Measurements from ENCODE around the gene LRPPRC. TPM values are rescaled to one million over a fixed set of nuclear protein-coding genes. Genes with fewer than 3 reads are reported as not detected.

LRPPRC gene
- total and polyA plus RNA-seq, 4 donors: 10.3 to 51.4 (median 32.3) TPM

DNA sequence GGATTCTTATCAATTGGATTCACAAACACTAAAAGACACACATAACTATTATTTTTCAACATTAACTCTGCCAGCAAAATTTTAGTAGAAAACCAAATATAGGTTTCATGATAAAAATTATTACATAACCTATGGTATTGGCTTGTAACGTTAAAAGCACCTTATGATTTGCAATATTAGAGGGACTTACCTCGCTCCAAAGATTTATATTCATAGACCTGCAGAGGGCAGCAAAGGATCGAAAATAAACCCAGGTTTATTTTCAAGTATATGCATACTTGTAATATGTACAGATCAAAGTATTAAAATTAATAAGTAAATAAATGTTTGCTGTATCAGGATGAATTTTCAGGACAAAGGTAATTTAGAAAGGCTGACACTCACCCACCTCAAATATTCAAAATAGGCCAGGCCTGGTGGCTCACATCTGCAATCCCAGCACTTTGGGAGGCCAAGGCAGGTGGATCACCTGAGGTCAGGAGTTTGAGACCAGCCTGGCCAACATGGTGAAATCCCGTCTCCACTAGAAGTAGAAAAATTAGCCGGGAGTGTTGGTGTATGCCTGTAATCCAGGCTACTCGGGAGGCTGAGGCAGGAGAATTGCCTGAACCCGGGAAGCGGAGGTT, 45.3 kb downstream of the LRPPRC start:
- H3K9me3 ChIP-seq (ENCODE audit: control insufficient read depth, low read length): no peaks in the 10 kb centered on the region
- intact Hi-C loops (cut with DNase I): no loop called here
- H3K27me3 ChIP-seq (ENCODE audit: control insufficient read depth in 1 of 2, insufficient read depth in 2 of 2, low read length in 1 of 2): no peaks in the 10 kb centered on the region
- 62 to 72% methylated on average over 8 of the region's 8 CpGs for WGBS, 2 donors
- ATAC-seq (ENCODE audit: low FRiP score) (no peak), DNase-seq (no peak)
- H3K27ac ChIP-seq (ENCODE audit: low read depth in 1 of 2, low read length in 2 of 2): no peak overlapping the region
- no peak overlapping the region for H3K4me3 ChIP-seq (ENCODE audit: low read length in 2 of 2)
- no peaks in the 10 kb centered on the region for H3K4me1 ChIP-seq (ENCODE audit: control insufficient read depth in 1 of 2, insufficient read depth in 2 of 2, low read length in 2 of 2)
- H3K36me3 ChIP-seq (ENCODE audit: control insufficient read depth in 1 of 2, insufficient read depth in 2 of 2, low read length in 1 of 2): peaks cover 0 to 4% of the 10 kb centered on the region in 2 donors

DNA sequence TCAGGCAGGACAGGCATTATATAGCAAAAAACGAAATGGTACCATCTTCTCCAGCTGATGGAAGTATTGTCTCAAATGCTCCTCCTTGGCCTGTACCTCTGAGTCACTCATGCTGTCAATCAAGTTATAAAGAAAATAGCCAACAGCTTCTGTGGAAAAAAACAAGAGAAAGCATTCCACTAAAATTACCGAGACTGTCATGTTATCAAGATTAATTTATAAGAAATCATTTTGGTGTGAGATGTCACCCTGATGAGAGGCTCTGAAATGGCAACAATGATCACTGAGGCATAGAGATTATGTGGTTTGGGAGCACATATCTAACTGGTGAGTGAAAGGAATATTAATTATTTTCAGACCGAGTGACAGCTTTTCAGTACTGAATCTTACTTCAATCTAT, 47.4 kb downstream of the LRPPRC start:
- Histone ChIP-seq H3K4me3 (ENCODE audit: low read length in 2 of 2) (no peak overlapping the region), H3K27ac (ENCODE audit: low read depth in 1 of 2, low read length in 2 of 2) (no peak overlapping the region), H3K4me1 (ENCODE audit: control insufficient read depth in 1 of 2, insufficient read depth in 2 of 2, low read length in 2 of 2) (no peaks in the 10 kb centered on the region), H3K27me3 (ENCODE audit: control insufficient read depth in 1 of 2, insufficient read depth in 2 of 2, low read length in 1 of 2) (no peaks in the 10 kb centered on the region), H3K9me3 (ENCODE audit: control insufficient read depth, low read length) (no peaks in the 10 kb centered on the region), H3K36me3 (ENCODE audit: control insufficient read depth in 1 of 2, insufficient read depth in 2 of 2, low read length in 1 of 2) (peaks cover 5 to 7% of the 10 kb centered on the region in 2 donors)
- 71 to 73% methylated on average over 3 of the region's 3 CpGs for WGBS, 2 donors
- no peak for DNase-seq
- intact Hi-C loops (cut with DNase I): no loop called here
- no peak for ATAC-seq (ENCODE audit: low FRiP score)

DNA sequence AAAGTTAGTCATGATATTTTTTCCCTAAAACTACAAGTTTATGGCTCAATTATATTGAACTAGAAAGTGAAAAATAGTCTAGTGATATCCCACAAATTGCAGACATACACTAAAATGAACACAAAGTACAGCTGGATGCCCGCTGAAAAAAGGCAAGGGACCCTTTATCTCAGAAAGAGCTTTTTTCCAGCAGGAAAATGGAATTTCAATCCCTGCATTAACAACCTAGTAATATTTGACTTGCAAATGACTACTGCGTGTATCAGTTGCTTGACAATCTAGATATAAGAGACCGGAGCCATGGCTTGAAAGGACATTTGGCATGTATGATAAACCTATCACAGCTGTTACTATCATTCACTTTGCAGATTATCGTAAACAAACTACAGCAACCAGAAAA, 49.1 kb downstream of the LRPPRC start:
- no peak overlapping the region for H3K27ac ChIP-seq (ENCODE audit: low read depth in 1 of 2, low read length in 2 of 2)
- H3K27me3 ChIP-seq (ENCODE audit: control insufficient read depth in 1 of 2, insufficient read depth in 2 of 2, low read length in 1 of 2): no peaks in the 10 kb centered on the region
- WGBS, 2 donors: 97% methylated on average over 4 of the region's 4 CpGs
- intact Hi-C loops (cut with DNase I): no loop called here
- no peak for ATAC-seq (ENCODE audit: low FRiP score)
- peaks cover 5% of the 10 kb centered on the region in 2 donors for H3K36me3 ChIP-seq (ENCODE audit: control insufficient read depth in 1 of 2, insufficient read depth in 2 of 2, low read length in 1 of 2)
- no peak overlapping the region for H3K4me3 ChIP-seq (ENCODE audit: low read length in 2 of 2)
- no peaks in the 10 kb centered on the region for H3K9me3 ChIP-seq (ENCODE audit: control insufficient read depth, low read length)
- no peak for DNase-seq
- H3K4me1 ChIP-seq (ENCODE audit: control insufficient read depth in 1 of 2, insufficient read depth in 2 of 2, low read length in 2 of 2): no peaks in the 10 kb centered on the region

DNA sequence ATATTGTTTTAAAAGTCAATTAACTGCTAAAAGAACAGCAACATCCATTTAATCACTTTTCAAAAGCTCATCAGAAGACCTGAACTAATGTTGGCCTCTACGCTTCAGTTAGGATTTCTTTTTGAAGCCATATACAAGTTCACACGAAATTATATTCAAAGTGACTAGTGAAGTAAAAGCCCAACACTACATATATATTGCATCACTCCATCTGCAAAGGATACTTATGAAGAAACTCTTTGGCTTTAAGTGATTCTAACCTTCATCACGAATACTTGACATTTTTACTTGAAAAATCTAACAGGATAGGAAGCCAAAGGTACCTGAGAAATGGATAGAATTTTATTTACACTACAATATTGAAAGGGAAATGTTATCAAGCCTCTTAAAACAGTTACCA, 50.4 kb downstream of the LRPPRC start:
- WGBS, 2 donors: 83 to 88% methylated on average over 3 of the region's 3 CpGs
- DNase-seq (no peak), ATAC-seq (ENCODE audit: low FRiP score) (no peak)
- no peak overlapping the region for H3K4me3 ChIP-seq (ENCODE audit: low read length in 2 of 2)
- no peaks in the 10 kb centered on the region for H3K27me3 ChIP-seq (ENCODE audit: control insufficient read depth in 1 of 2, insufficient read depth in 2 of 2, low read length in 1 of 2)
- intact Hi-C loops (cut with DNase I): no loop called here
- no peak overlapping the region for H3K27ac ChIP-seq (ENCODE audit: low read depth in 1 of 2, low read length in 2 of 2)
- H3K9me3 ChIP-seq (ENCODE audit: control insufficient read depth, low read length): no peaks in the 10 kb centered on the region
- peaks cover 5% of the 10 kb centered on the region in 2 donors for H3K36me3 ChIP-seq (ENCODE audit: control insufficient read depth in 1 of 2, insufficient read depth in 2 of 2, low read length in 1 of 2)
- no peaks in the 10 kb centered on the region for H3K4me1 ChIP-seq (ENCODE audit: control insufficient read depth in 1 of 2, insufficient read depth in 2 of 2, low read length in 2 of 2)

DNA sequence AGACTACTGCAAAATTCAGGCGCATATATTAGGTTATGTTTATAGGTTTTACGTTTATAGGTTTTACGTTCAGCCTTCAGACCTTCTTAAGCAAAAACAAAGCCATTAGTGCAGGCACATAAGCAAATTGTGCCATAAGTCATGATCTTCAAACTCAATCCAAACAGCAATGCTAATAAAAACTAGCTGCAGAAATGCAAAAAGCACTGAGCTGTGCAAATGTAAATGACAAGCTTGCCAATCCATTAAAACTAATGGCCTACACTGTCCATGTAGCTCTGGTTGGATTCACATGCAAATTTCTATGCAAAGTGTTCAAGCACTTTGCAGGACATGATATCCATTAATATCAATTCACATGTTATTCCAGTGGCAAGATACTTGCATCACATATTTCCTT, 50.9 kb downstream of the LRPPRC start:
- intact Hi-C loops (cut with DNase I): no loop called here
- no peak overlapping the region for H3K27ac ChIP-seq (ENCODE audit: low read depth in 1 of 2, low read length in 2 of 2)
- H3K4me3 ChIP-seq (ENCODE audit: low read length in 2 of 2): no peak overlapping the region
- H3K9me3 ChIP-seq (ENCODE audit: control insufficient read depth, low read length): no peaks in the 10 kb centered on the region
- 90 to 94% methylated on average over 3 of the region's 3 CpGs for WGBS, 2 donors
- no peaks in the 10 kb centered on the region for H3K4me1 ChIP-seq (ENCODE audit: control insufficient read depth in 1 of 2, insufficient read depth in 2 of 2, low read length in 2 of 2)
- ATAC-seq (ENCODE audit: low FRiP score) (no peak), DNase-seq (no peak)
- no peaks in the 10 kb centered on the region for H3K27me3 ChIP-seq (ENCODE audit: control insufficient read depth in 1 of 2, insufficient read depth in 2 of 2, low read length in 1 of 2)
- H3K36me3 ChIP-seq (ENCODE audit: control insufficient read depth in 1 of 2, insufficient read depth in 2 of 2, low read length in 1 of 2): peaks cover 5% of the 10 kb centered on the region in 2 donors

DNA sequence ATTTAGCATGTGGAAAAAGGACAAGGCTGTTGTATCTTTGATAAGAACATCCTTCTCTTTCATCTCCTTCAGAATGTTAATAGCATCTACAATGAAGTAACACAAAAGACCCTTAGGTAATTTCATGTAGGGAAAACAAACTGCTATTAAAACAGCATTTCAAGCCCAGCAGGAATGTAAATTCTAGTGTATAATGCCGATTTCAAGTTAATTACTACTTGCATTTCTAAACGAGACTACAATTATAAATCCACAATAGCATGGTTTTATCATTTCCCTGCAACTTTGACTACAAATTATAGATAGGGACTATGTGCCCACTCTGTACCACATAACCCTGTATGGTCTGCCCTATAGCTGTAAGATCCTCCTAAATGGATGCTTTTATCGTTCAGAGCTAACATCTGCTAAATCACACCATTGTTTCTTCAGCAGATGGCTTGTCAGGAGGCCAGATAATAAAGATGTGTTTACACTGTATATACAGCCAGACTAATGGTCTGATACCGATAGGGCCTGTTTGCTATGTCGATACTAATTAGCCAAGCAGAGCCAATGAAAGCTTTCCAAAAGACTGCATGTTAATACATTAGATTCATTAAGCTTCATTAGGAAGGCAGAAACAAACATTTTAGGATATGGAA, 51.9 kb downstream of the LRPPRC start:
- Histone ChIP-seq H3K27ac (ENCODE audit: low read depth in 1 of 2, low read length in 2 of 2) (no peak overlapping the region), H3K36me3 (ENCODE audit: control insufficient read depth in 1 of 2, insufficient read depth in 2 of 2, low read length in 1 of 2) (peaks cover 5% of the 10 kb centered on the region in 2 donors), H3K4me1 (ENCODE audit: control insufficient read depth in 1 of 2, insufficient read depth in 2 of 2, low read length in 2 of 2) (no peaks in the 10 kb centered on the region), H3K9me3 (ENCODE audit: control insufficient read depth, low read length) (no peaks in the 10 kb centered on the region), H3K4me3 (ENCODE audit: low read length in 2 of 2) (no peak overlapping the region), H3K27me3 (ENCODE audit: control insufficient read depth in 1 of 2, insufficient read depth in 2 of 2, low read length in 1 of 2) (no peaks in the 10 kb centered on the region)
- intact Hi-C loops (cut with DNase I): no loop called here
- no peak for ATAC-seq (ENCODE audit: low FRiP score)
- WGBS, 2 donors: 70 to 77% methylated on average over 5 of the region's 5 CpGs
- no peak for DNase-seq

DNA sequence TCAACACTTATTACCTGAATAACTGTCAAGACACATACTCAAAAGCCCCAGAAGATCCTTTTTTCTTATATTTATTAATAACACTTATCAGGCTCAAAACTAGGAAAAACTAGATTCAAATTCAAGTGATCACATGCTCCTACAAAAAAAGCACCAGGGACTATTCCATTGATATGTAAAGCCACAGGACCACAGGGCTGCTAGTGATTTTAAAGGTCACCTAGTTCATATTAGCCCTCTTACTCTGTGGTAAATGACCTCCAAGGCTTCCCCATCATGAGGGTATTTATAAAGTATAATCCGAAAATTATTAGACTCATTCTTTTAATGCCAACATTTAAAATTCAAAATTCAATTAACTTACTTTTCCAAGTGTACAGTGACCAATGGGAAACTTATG, 52.5 kb downstream of the LRPPRC start:
- 88 to 94% methylated on average over 1 of the region's 1 CpG for WGBS, 2 donors
- H3K27me3 ChIP-seq (ENCODE audit: control insufficient read depth in 1 of 2, insufficient read depth in 2 of 2, low read length in 1 of 2): no peaks in the 10 kb centered on the region
- ATAC-seq (ENCODE audit: low FRiP score) (no peak), DNase-seq (no peak)
- peaks cover 5% of the 10 kb centered on the region in 2 donors for H3K36me3 ChIP-seq (ENCODE audit: control insufficient read depth in 1 of 2, insufficient read depth in 2 of 2, low read length in 1 of 2)
- intact Hi-C loops (cut with DNase I): no loop called here
- H3K4me1 ChIP-seq (ENCODE audit: control insufficient read depth in 1 of 2, insufficient read depth in 2 of 2, low read length in 2 of 2): no peaks in the 10 kb centered on the region
- no peak overlapping the region for H3K4me3 ChIP-seq (ENCODE audit: low read length in 2 of 2)
- no peak overlapping the region for H3K27ac ChIP-seq (ENCODE audit: low read depth in 1 of 2, low read length in 2 of 2)
- H3K9me3 ChIP-seq (ENCODE audit: control insufficient read depth, low read length): no peaks in the 10 kb centered on the region

DNA sequence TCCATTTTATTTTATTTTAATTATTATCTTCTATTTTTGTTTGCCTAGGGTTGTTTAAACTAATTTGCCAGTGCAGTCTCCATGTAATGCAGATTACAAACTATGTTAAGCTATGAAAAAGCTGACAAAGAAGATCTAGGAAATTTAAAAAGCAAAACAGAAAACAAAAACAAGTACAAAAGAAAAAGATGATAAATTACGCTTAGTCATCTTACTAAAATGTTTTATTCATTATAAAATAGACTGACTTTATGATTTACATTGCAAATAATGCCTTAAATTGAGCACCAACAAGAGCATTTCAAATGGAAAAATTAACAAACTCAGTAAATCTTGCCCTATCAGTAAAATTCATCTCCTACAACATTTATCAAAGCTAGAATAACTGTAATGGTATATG, 52.9 kb downstream of the LRPPRC start:
- Histone ChIP-seq H3K4me1 (ENCODE audit: control insufficient read depth in 1 of 2, insufficient read depth in 2 of 2, low read length in 2 of 2) (no peaks in the 10 kb centered on the region), H3K4me3 (ENCODE audit: low read length in 2 of 2) (no peak overlapping the region), H3K27me3 (ENCODE audit: control insufficient read depth in 1 of 2, insufficient read depth in 2 of 2, low read length in 1 of 2) (no peaks in the 10 kb centered on the region), H3K36me3 (ENCODE audit: control insufficient read depth in 1 of 2, insufficient read depth in 2 of 2, low read length in 1 of 2) (peaks cover 4 to 5% of the 10 kb centered on the region in 2 donors), H3K27ac (ENCODE audit: low read depth in 1 of 2, low read length in 2 of 2) (no peak overlapping the region), H3K9me3 (ENCODE audit: control insufficient read depth, low read length) (no peaks in the 10 kb centered on the region)
- no peak for ATAC-seq (ENCODE audit: low FRiP score)
- intact Hi-C loops (cut with DNase I): no loop called here
- WGBS, 2 donors: 97 to 100% methylated on average over 1 of the region's 1 CpG
- DNase-seq: no peak

DNA sequence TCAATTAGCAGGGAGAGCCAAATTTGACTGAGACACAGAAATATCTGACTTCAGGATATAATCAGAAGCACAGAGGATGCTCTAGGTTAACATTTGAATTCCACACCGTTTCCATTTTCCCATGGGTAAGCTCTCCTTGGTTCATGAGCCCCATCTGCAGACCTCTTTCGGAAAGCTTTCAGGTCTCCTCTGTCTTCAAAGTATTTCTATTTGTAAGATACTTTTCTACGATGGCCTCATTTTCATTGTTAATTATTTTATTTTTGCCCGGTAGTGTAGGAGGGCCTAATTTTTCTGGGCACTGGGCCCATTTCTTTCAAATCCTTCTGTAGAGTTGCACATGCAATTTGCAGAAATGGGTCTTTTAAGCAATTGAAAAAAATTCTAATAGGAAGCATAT, 53.8 kb downstream of the LRPPRC start:
- no peaks in the 10 kb centered on the region for H3K4me1 ChIP-seq (ENCODE audit: control insufficient read depth in 1 of 2, insufficient read depth in 2 of 2, low read length in 2 of 2)
- no peak for ATAC-seq (ENCODE audit: low FRiP score)
- WGBS, 2 donors: 63 to 64% methylated on average over 4 of the region's 4 CpGs
- H3K27me3 ChIP-seq (ENCODE audit: control insufficient read depth in 1 of 2, insufficient read depth in 2 of 2, low read length in 1 of 2): no peaks in the 10 kb centered on the region
- no peaks in the 10 kb centered on the region for H3K9me3 ChIP-seq (ENCODE audit: control insufficient read depth, low read length)
- H3K36me3 ChIP-seq (ENCODE audit: control insufficient read depth in 1 of 2, insufficient read depth in 2 of 2, low read length in 1 of 2): peaks cover 4 to 5% of the 10 kb centered on the region in 2 donors
- intact Hi-C loops (cut with DNase I): no loop called here
- DNase-seq: no peak
- no peak overlapping the region for H3K4me3 ChIP-seq (ENCODE audit: low read length in 2 of 2)
- H3K27ac ChIP-seq (ENCODE audit: low read depth in 1 of 2, low read length in 2 of 2): no peak overlapping the region
